Activated B cell treated with CpG ODN at 0.5 μM for 24 hours (primary cell): ENCODE data around the gene PARVA. TPM values are rescaled to one million over a fixed set of nuclear protein-coding genes. Genes with fewer than 3 reads are reported as not detected.

Source experiments
- ATAC-seq: fragments of 200-7000 bp; cut with Tn5 transposase; one replicate; pipeline ENCODE4 v1.10.0; 2021; ENCODE audit warnings: low read depth, mild to moderate bottlenecking, moderate library complexity
- CTCF ChIA-PET: fragments of 350-600 bp; sonication (Branson Sonifier 250); formaldehyde crosslinking; loops from one replicate; lab custom pipeline; 2021; ENCODE audit warnings: antibody characterized with exemption; lab: Charles Lee
- POLR2A ChIA-PET: fragments of 350-600 bp; sonication (Branson Sonifier 250); formaldehyde crosslinking; loops from one replicate; lab custom pipeline; 2021; ENCODE audit warnings: antibody characterized with exemption; lab: Charles Lee
- DNase-seq: peaks from one replicate; pipeline ENCODE4 v3.0.0; 2022
- H3K27ac Mint-ChIP-seq: one replicate; pipeline ENCODE4 v1.8.0; 2020; ENCODE audit warnings: mixed read lengths
- H3K27me3 Mint-ChIP-seq: one replicate; pipeline ENCODE4 v1.8.0; 2021; ENCODE audit warnings: mixed read lengths
- H3K36me3 Mint-ChIP-seq: one replicate; pipeline ENCODE4 v1.8.0; 2021; ENCODE audit warnings: low read depth, mixed read lengths
- H3K4me1 Mint-ChIP-seq: one replicate; pipeline ENCODE4 v1.8.0; 2021; ENCODE audit warnings: mixed read lengths
- H3K4me3 Mint-ChIP-seq: one replicate; pipeline ENCODE4 v1.8.0; 2020; ENCODE audit warnings: mild to moderate bottlenecking, mixed read lengths
- H3K9me3 Mint-ChIP-seq: one replicate; pipeline ENCODE4 v1.8.0; 2020; ENCODE audit warnings: mixed read lengths
- CTCF ChIP-seq: fragments of 200-600 bp; IDR thresholded peaks from one replicate; pipeline ENCODE4 v1.8.0; 2022; ENCODE audit warnings: antibody characterized with exemption, mild to moderate bottlenecking
- intact Hi-C: fragments of 100-400 bp; cut with micrococcal nuclease; formaldehyde crosslinking; loops from one replicate; pipeline ENCODE4 v1.15.1; 2024
- total RNA-seq: library from RNA; stranded (reverse); gene quantifications from 2 replicates; pipeline ENCODE4 v1.2.3, GENCODE V29; 2022

Gene PARVA
- total RNA-seq, 1 donor from 2014 or later: not detected

GRCh38 chr11:12573707-12574485, 196.5 kb downstream of the PARVA start:
- POLR2A ChIA-PET: no interaction called here
- Mint-ChIP-seq H3K9me3 (no peaks in the 10 kb centered on the region), H3K4me1 (no peaks in the 10 kb centered on the region), H3K27me3 (peaks cover 1% of the 10 kb centered on the region), H3K36me3 (no peaks in the 10 kb centered on the region), H3K4me3 (no peak overlapping the region), H3K27ac (no peak overlapping the region)
- DNase-seq: no peak
- CTCF ChIA-PET: no interaction called here
- TF ChIP-seq CTCF: no peak
- intact Hi-C loops: no loop called here
- ATAC-seq: no peak

- Mint-ChIP-seq H3K27ac (no peak overlapping the region), H3K27me3 (no peaks in the 10 kb centered on the region), H3K4me3 (no peak overlapping the region), H3K36me3 (no peaks in the 10 kb centered on the region), H3K4me1 (no peaks in the 10 kb centered on the region), H3K9me3 (no peaks in the 10 kb centered on the region)
- ATAC-seq: no peak
- no peak for TF ChIP-seq CTCF
- ChIA-PET CTCF (no interaction called here), POLR2A (no interaction called here)
- intact Hi-C loops: no loop called here
- no peak for DNase-seq
These were observed 200.6 kb downstream of the PARVA start for GRCh38 chr11:12577725-12578644.

GRCh38 chr11:12581416-12581815, 204.0 kb downstream of the PARVA start:
- intact Hi-C loops: no loop called here
- Mint-ChIP-seq H3K9me3 (no peaks in the 10 kb centered on the region), H3K27me3 (no peaks in the 10 kb centered on the region), H3K27ac (no peak overlapping the region), H3K36me3 (no peaks in the 10 kb centered on the region), H3K4me1 (no peaks in the 10 kb centered on the region), H3K4me3 (no peak overlapping the region)
- no peak for TF ChIP-seq CTCF
- POLR2A ChIA-PET: no interaction called here
- CTCF ChIA-PET: no interaction called here
- ATAC-seq (no peak), DNase-seq (no peak)

GRCh38 chr11:12581923-12582322, 204.6 kb downstream of the PARVA start:
- H3K4me1 Mint-ChIP-seq: no peaks in the 10 kb centered on the region
- POLR2A ChIA-PET: no interaction called here
- no peaks in the 10 kb centered on the region for H3K36me3 Mint-ChIP-seq
- no peak for ATAC-seq
- no peak overlapping the region for H3K4me3 Mint-ChIP-seq
- CTCF ChIA-PET: no interaction called here
- H3K27ac Mint-ChIP-seq: no peak overlapping the region
- no peak for TF ChIP-seq CTCF
- no peaks in the 10 kb centered on the region for H3K27me3 Mint-ChIP-seq
- intact Hi-C loops: no loop called here
- no peaks in the 10 kb centered on the region for H3K9me3 Mint-ChIP-seq
- no peak for DNase-seq
